ENCODE data around the gene MMP15. TPM values are rescaled to one million over a fixed set of nuclear protein-coding genes. Genes with fewer than 3 reads are reported as not detected.
A peak's percentile ranks its signal among the peaks of the same experiment; 100 is the strongest.

Gene MMP15
- total and polyA plus RNA-seq, 11 donors: 22.1 to 84.7 (median 60.8) TPM

- no peak overlapping the region for H3K27ac ChIP-seq
- 57 to 87% (median 84%) methylated on average over 1 to 7 of the region's 7 CpGs for WGBS, 4 donors
- no peak for TF ChIP-seq CTCF (IDR thresholded peaks at IDR 0.05)
- TF ChIP-seq POLR2A (IDR thresholded peaks at IDR 0.05): no peak
- no peak overlapping the region for H3K4me3 ChIP-seq
- H3K4me1 ChIP-seq: peaks cover 0 to 32% (median 20%) of the 10 kb centered on the region in 12 donors
- peaks cover 0 to 67% (median 61%) of the 10 kb centered on the region in 9 donors for H3K36me3 ChIP-seq
- intact Hi-C loops (cut with DNase I): no loop called here
- no peak for ATAC-seq
- H3K27me3 ChIP-seq: no peaks in the 10 kb centered on the region
- DNase-seq: peak in 1 of 5 donors; percentile 12
- no peaks in the 10 kb centered on the region for H3K9me3 ChIP-seq
Measured at GRCh38 chr16:58043571-58044155, 18.1 kb downstream of the MMP15 start.

GRCh38 chr16:58044266-58045019 lies 18.9 kb downstream of the MMP15 start:
- H3K9me3 ChIP-seq: no peaks in the 10 kb centered on the region
- DNase-seq (peak in 1 of 5 donors; percentile 25), ATAC-seq (no peak)
- H3K36me3 ChIP-seq: peaks cover 0 to 59% (median 53%) of the 10 kb centered on the region in 9 donors
- no peaks in the 10 kb centered on the region for H3K27me3 ChIP-seq
- intact Hi-C loops (cut with DNase I): loop anchor here in 1 of 10 donors (5.0 kb wide), 1 partner anchor 38 kb away; no protein-coding TSS in a partner anchor
- peaks cover 4 to 39% (median 28%) of the 10 kb centered on the region in 12 donors for H3K4me1 ChIP-seq
- TF ChIP-seq CTCF (IDR thresholded peaks at IDR 0.05) (no peak), POLR2A (IDR thresholded peaks at IDR 0.05) (no peak)
- no peak overlapping the region for H3K27ac ChIP-seq
- H3K4me3 ChIP-seq: no peak overlapping the region
- WGBS, 4 donors: 80 to 89% (median 84%) methylated on average over 9 of the region's 9 CpGs

- H3K4me3 ChIP-seq: no peak overlapping the region
- DNase-seq: no peak
- H3K4me1 ChIP-seq: peaks cover 4 to 46% (median 33%) of the 10 kb centered on the region in 12 donors
- ATAC-seq: no peak
- intact Hi-C loops (cut with DNase I): loop anchor here in 1 of 10 donors (5.0 kb wide), 1 partner anchor 37 kb away; no protein-coding TSS in a partner anchor
- no peak overlapping the region for H3K27ac ChIP-seq
- TF ChIP-seq CTCF (IDR thresholded peaks at IDR 0.05) (no peak), POLR2A (IDR thresholded peaks at IDR 0.05) (no peak)
- H3K36me3 ChIP-seq: peaks cover 0 to 53% (median 49%) of the 10 kb centered on the region in 9 donors
- WGBS, 4 donors: 88 to 93% (median 90%) methylated on average over 27 to 31 of the region's 31 CpGs
- H3K27me3 ChIP-seq: no peaks in the 10 kb centered on the region
- H3K9me3 ChIP-seq: no peaks in the 10 kb centered on the region
Measured at GRCh38 chr16:58045096-58045495, 19.5 kb downstream of the MMP15 start.

Data from heart left ventricle (tissue), 16 donors.